GM23338 (cell line): ENCODE measurements around the gene GNAO1. TPM values are rescaled to one million over a fixed set of nuclear protein-coding genes. Genes with fewer than 3 reads are reported as not detected.

Source experiments
- ATAC-seq: fragments of 200-7000 bp; cut with Tn5 transposase; 3 replicates; pipeline ENCODE4 v1.9.1; 2020
- DNase-seq: peaks from one replicate; pipeline ENCODE4 v3.0.0-alpha.2; 2015; ENCODE audit warnings: low spot score
- H2AFZ ChIP-seq: fragments of 200-600 bp; sonication (generic); 2 replicates; pipeline ENCODE4 v1.8.0; 2016; ENCODE audit warnings: antibody characterized with exemption, mild to moderate bottlenecking, moderate library complexity
- H3F3A ChIP-seq: fragments of 200-600 bp; sonication (generic); replicated peaks from 2 replicates; pipeline ENCODE4 v1.8.0; 2017; ENCODE audit warnings: antibody characterized with exemption, mixed run types, low read depth
- H3K27ac ChIP-seq: fragments of 200-600 bp; sonication (generic); 2 replicates; pipeline ENCODE4 v1.6.1; 2016; ENCODE audit warnings: low read depth
- H3K27me3 ChIP-seq: fragments of 200-600 bp; sonication (generic); 2 replicates; pipeline ENCODE4 v1.8.0; 2016; ENCODE audit warnings: mild to moderate bottlenecking, mixed run types, moderate library complexity; ENCODE audit not compliant: insufficient read depth
- H3K36me3 ChIP-seq: fragments of 200-600 bp; sonication (generic); 2 replicates; pipeline ENCODE4 v1.8.0; 2016; ENCODE audit warnings: mild to moderate bottlenecking; ENCODE audit not compliant: insufficient read depth
- H3K4me1 ChIP-seq: fragments of 200-600 bp; sonication (generic); 2 replicates; pipeline ENCODE4 v1.8.0; 2016; ENCODE audit warnings: mild to moderate bottlenecking, moderate library complexity; ENCODE audit not compliant: insufficient read depth
- H3K4me2 ChIP-seq: fragments of 200-600 bp; sonication (generic); 2 replicates; pipeline ENCODE4 v1.7.1; 2017; ENCODE audit warnings: mixed run types
- H3K4me3 ChIP-seq: fragments of 200-600 bp; sonication (generic); 2 replicates; pipeline ENCODE4 v1.6.1; 2016; ENCODE audit warnings: mixed run types
- H3K79me2 ChIP-seq: fragments of 200-600 bp; sonication (generic); replicated peaks from 2 replicates; pipeline ENCODE4 v1.8.0; 2017; ENCODE audit warnings: mild to moderate bottlenecking; ENCODE audit not compliant: insufficient read depth
- H3K9me2 ChIP-seq: fragments of 200-600 bp; sonication (generic); 2 replicates; pipeline ENCODE4 v1.8.0; 2017; ENCODE audit not compliant: insufficient read depth
- H4K20me1 ChIP-seq: fragments of 200-600 bp; sonication (generic); replicated peaks from 2 replicates; pipeline ENCODE4 v1.8.0; 2017; ENCODE audit warnings: mild to moderate bottlenecking; ENCODE audit not compliant: insufficient read depth
- H3K27ac Mint-ChIP-seq: 2 replicates; pipeline ENCODE4 v1.8.0; 2020; ENCODE audit warnings: inconsistent platforms, mild to moderate bottlenecking, moderate library complexity, mixed read lengths
- H3K27me3 Mint-ChIP-seq: 3 replicates; pipeline ENCODE4 v1.8.0; 2022; ENCODE audit warnings: low read depth, mild to moderate bottlenecking, moderate library complexity, mixed read lengths, inconsistent platforms; ENCODE audit not compliant: insufficient read depth, poor library complexity
- H3K36me3 Mint-ChIP-seq: 3 replicates; pipeline ENCODE4 v1.8.0; 2021; ENCODE audit warnings: low read depth, mild to moderate bottlenecking, inconsistent platforms, moderate library complexity, mixed read lengths
- H3K4me1 Mint-ChIP-seq: 3 replicates; pipeline ENCODE4 v1.8.0; 2020; ENCODE audit warnings: mild to moderate bottlenecking, inconsistent platforms, mixed read lengths
- H3K4me3 Mint-ChIP-seq: 3 replicates; pipeline ENCODE4 v1.8.0; 2021; ENCODE audit warnings: moderate library complexity, mild to moderate bottlenecking, inconsistent platforms, mixed read lengths
- H3K9me3 Mint-ChIP-seq: 3 replicates; pipeline ENCODE4 v1.8.0; 2020; ENCODE audit warnings: moderate library complexity, mild to moderate bottlenecking, inconsistent platforms, mixed read lengths
- CREB1 ChIP-seq: fragments of 250-450 bp; sonication (Bioruptor Pico); IDR thresholded peaks from 2 replicates; pipeline ENCODE4 v1.5.0; 2020; ENCODE audit warnings: low read depth, mild to moderate bottlenecking, moderate library complexity
- CTCF ChIP-seq, 2 experiments: fragments of 200-600 bp in 1 of 2; sonication (generic) in 1 of 2; conservative IDR thresholded peaks; 2 replicates each; pipeline versions ENCODE4 v1.5.1 to v1.6.1; 2016 to 2017; ENCODE audit warnings: antibody characterized with exemption in 2 of 2, low read depth in 2 of 2, mild to moderate bottlenecking in 2 of 2, moderate library complexity in 1 of 2
- ETS1 ChIP-seq: IDR thresholded peaks from 2 replicates; pipeline ENCODE4 v1.6.1; 2016; ENCODE audit warnings: antibody characterized with exemption
- EZH2 ChIP-seq: fragments of 200-600 bp; sonication (generic); IDR thresholded peaks from one replicate; pipeline ENCODE4 v1.8.0; 2017; ENCODE audit warnings: antibody characterized with exemption, mild to moderate bottlenecking, low read depth; ENCODE audit not compliant: unreplicated experiment
- EZH2phosphoT487 ChIP-seq: fragments of 200-600 bp; sonication (generic); IDR thresholded peaks from one replicate; pipeline ENCODE4 v1.8.1; 2018; ENCODE audit warnings: antibody characterized with exemption; ENCODE audit not compliant: unreplicated experiment
- JUNB ChIP-seq: IDR thresholded peaks from one replicate; pipeline ENCODE4 v1.6.1; 2016; ENCODE audit warnings: antibody characterized with exemption; ENCODE audit not compliant: unreplicated experiment
- NANOG ChIP-seq: IDR thresholded peaks from 2 replicates; pipeline ENCODE4 v1.6.1; 2016; ENCODE audit warnings: antibody characterized with exemption, borderline replicate concordance
- POLR2AphosphoS5 ChIP-seq: IDR thresholded peaks from 2 replicates; pipeline ENCODE4 v1.6.1; 2016; ENCODE audit warnings: antibody characterized with exemption, low read depth
- REST ChIP-seq: IDR thresholded peaks from one replicate; pipeline ENCODE4 v1.6.1; 2018; ENCODE audit warnings: antibody characterized with exemption; ENCODE audit not compliant: unreplicated experiment
- STAT1 ChIP-seq: IDR thresholded peaks from one replicate; pipeline ENCODE4 v1.6.1; 2016; ENCODE audit warnings: antibody characterized with exemption; ENCODE audit not compliant: unreplicated experiment
- ZNF114 ChIP-seq: fragments of 250-450 bp; sonication (Bioruptor Pico); IDR thresholded peaks from 2 replicates; pipeline ENCODE4 v1.5.0; 2020; ENCODE audit warnings: mild to moderate bottlenecking, moderate library complexity
- ZNF462 ChIP-seq: fragments of 250-450 bp; sonication (Bioruptor Pico); IDR thresholded peaks from 2 replicates; pipeline ENCODE4 v1.5.0; 2020; ENCODE audit warnings: mild to moderate bottlenecking, moderate library complexity
- polyA plus RNA-seq: library from polyadenylated mRNA; unstranded; fragments of >200 nt; fragmentation: Nextera tagmentation; extraction: Ambion mirVana; gene quantifications from 2 replicates; pipeline ENCODE4 v1.2.1, GENCODE V29; 2016
- total RNA-seq: library from RNA; depleted of rRNA; stranded (reverse); fragments of >200 nt; shearing (Covaris generic); gene quantifications from 2 replicates; pipeline ENCODE4 v1.2.3, GENCODE V29; 2014

GNAO1 gene
- total and polyA plus RNA-seq, 2 experiments from 2014 or later, result 6.5 to 24.8 TPM

- Histone ChIP-seq H3K27me3 (no peaks in the 10 kb centered on the region), H2AFZ (no peak overlapping the region), H3K27ac (no peak overlapping the region), H3K9me2 (peaks cover 5% of the 10 kb centered on the region; the same call in 1 of the 2 replicates), H3K36me3 (no peaks in the 10 kb centered on the region), H3K4me2 (no peak overlapping the region), H4K20me1 (no peaks in the 10 kb centered on the region; the same call in 1 of the 2 replicates), H3K4me3 (no peak overlapping the region), H3F3A (no peaks in the 10 kb centered on the region), H3K4me1 (no peaks in the 10 kb centered on the region), H3K79me2 (no peaks in the 10 kb centered on the region)
- H3K27ac Mint-ChIP-seq, result no peak overlapping the region
- H3K9me3 Mint-ChIP-seq, result no peaks in the 10 kb centered on the region; the same call in 2 of the 3 replicates
- H3K36me3 Mint-ChIP-seq, result peaks cover 4% of the 10 kb centered on the region; the same call in 1 of the 3 replicates
- peaks cover 8% of the 10 kb centered on the region for H3K27me3 Mint-ChIP-seq
- TF ChIP-seq JUNB (no peak), EZH2 (no peak), STAT1 (no peak), POLR2AphosphoS5 (no peak), CREB1 (CRISPR knock-in tag) (no peak), EZH2phosphoT487 (no peak), CTCF (conservative IDR thresholded peaks at IDR 0.05; ENCODE audit: low read depth in 2 of 2) (no peak), ETS1 (no peak), REST (no peak), ZNF462 (CRISPR knock-in tag) (no peak), ZNF114 (no peak), NANOG (no peak)
- ATAC-seq, result no peak
- peaks cover 12% of the 10 kb centered on the region for H3K4me1 Mint-ChIP-seq
- DNase-seq, result no peak
- no peak overlapping the region for H3K4me3 Mint-ChIP-seq
Measured at GRCh38 chr16:56258508-56259424, 67.5 kb downstream of the GNAO1 start.
